GM19351 (cell line): ENCODE data around the gene BICD2.
A peak's percentile ranks its signal among the peaks of the same experiment; 100 is the strongest.

Source experiments
- ATAC-seq: cut with Tn5 transposase; IDR thresholded peaks from one replicate; pipeline ENCODE4 v1.9.1; 2021; ENCODE audit warnings: mild to moderate bottlenecking, moderate library complexity; ENCODE audit not compliant: unreplicated experiment

The BICD2 gene

GRCh38 chr9:92671323-92671722 lies 93.3 kb downstream of the BICD2 start:
- ATAC-seq: no peak

GRCh38 chr9:92669890-92670708 lies 94.5 kb downstream of the BICD2 start, which contains the start of gene IPPK:
Gene IPPK (minus strand): TSS chr9:92670131. CDS start chr9:92669988, 143 bp downstream.
- peak; percentile 90 for ATAC-seq

GRCh38 chr9:92669527-92669889 lies 95.1 kb downstream of the BICD2 start:
- peak; percentile 25 for ATAC-seq

- ATAC-seq: peak; percentile 4
These were observed 95.7 kb downstream of the BICD2 start for GRCh38 chr9:92668746-92669526.

- ATAC-seq: no peak
These were observed 97.6 kb downstream of the BICD2 start for GRCh38 chr9:92666912-92667532.

GRCh38 chr9:92666236-92666635 lies 98.4 kb downstream of the BICD2 start:
- no peak for ATAC-seq

- ATAC-seq: no peak
These were observed 98.8 kb downstream of the BICD2 start for GRCh38 chr9:92665836-92666235.

- peak; percentile 52 for ATAC-seq
These were observed 100.1 kb downstream of the BICD2 start for GRCh38 chr9:92664394-92665152.

GRCh38 chr9:92663951-92664350 lies 100.7 kb downstream of the BICD2 start:
- no peak for ATAC-seq

GRCh38 chr9:92663126-92663525 lies 101.5 kb downstream of the BICD2 start:
- ATAC-seq: no peak

- no peak for ATAC-seq
These were observed 102.9 kb downstream of the BICD2 start for GRCh38 chr9:92661743-92662142.
